ENCODE measurements around the gene OPCML.

DNA sequence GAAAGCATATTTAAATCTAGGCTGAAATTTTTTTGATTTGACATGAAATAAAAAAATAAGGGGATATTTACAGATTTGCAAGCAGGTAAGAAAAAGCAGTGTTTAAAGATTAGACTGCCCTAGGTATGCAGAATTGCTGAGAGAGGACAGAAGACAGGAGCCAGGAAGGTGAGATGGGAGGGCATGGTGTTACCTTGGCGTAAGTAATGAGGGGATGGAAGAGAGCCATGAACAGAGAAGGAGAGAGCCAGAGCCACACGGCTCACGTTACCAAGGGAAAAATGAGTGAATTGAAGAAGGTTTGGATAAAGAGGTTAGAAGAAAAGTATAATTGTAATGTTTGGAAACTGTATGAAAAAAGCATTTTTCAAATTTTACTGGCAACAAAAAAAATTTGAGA, 904.3 kb downstream of the OPCML start:
- no peak for TF ChIP-seq ZMAT3 (CRISPR knock-in tag; conservative IDR thresholded peaks at IDR 0.05)
- no peak for TF ChIP-seq HDAC6 (IDR thresholded peaks at IDR 0.05; ENCODE audit: low read depth, low read length)
- no peak for TF ChIP-seq TCF7 (IDR thresholded peaks at IDR 0.05; ENCODE audit: low read depth)
- no peak for TF ChIP-seq JUND (CRISPR knock-in tag; IDR thresholded peaks at IDR 0.05)
- TF ChIP-seq HMG20A (CRISPR knock-in tag; IDR thresholded peaks at IDR 0.05; ENCODE audit: borderline replicate concordance), result no peak
- TF ChIP-seq, protein P1, sequence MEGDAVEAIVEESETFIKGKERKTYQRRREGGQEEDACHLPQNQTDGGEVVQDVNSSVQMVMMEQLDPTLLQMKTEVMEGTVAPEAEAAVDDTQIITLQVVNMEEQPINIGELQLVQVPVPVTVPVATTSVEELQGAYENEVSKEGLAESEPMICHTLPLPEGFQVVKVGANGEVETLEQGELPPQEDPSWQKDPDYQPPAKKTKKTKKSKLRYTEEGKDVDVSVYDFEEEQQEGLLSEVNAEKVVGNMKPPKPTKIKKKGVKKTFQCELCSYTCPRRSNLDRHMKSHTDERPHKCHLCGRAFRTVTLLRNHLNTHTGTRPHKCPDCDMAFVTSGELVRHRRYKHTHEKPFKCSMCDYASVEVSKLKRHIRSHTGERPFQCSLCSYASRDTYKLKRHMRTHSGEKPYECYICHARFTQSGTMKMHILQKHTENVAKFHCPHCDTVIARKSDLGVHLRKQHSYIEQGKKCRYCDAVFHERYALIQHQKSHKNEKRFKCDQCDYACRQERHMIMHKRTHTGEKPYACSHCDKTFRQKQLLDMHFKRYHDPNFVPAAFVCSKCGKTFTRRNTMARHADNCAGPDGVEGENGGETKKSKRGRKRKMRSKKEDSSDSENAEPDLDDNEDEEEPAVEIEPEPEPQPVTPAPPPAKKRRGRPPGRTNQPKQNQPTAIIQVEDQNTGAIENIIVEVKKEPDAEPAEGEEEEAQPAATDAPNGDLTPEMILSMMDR (CRISPR knock-in tag; IDR thresholded peaks at IDR 0.05), result no peak
- no peak for TF ChIP-seq MEF2D (CRISPR knock-in tag; IDR thresholded peaks at IDR 0.05)
- TF ChIP-seq GLI4 (CRISPR knock-in tag; IDR thresholded peaks at IDR 0.05; ENCODE audit: borderline replicate concordance), result no peak
- no peak for TF ChIP-seq ZBTB3 (CRISPR knock-in tag; IDR thresholded peaks at IDR 0.05; ENCODE audit: borderline replicate concordance, low read depth)
- TF ChIP-seq, protein P2, sequence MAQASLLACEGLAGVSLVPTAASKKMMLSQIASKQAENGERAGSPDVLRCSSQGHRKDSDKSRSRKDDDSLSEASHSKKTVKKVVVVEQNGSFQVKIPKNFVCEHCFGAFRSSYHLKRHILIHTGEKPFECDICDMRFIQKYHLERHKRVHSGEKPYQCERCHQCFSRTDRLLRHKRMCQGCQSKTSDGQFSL (CRISPR knock-in tag; IDR thresholded peaks at IDR 0.05), result no peak
- no peak for TF ChIP-seq ZNF781 (CRISPR knock-in tag; IDR thresholded peaks at IDR 0.05; ENCODE audit: borderline replicate concordance, not compliant biosample characterization)
- no peak for TF ChIP-seq ZNF558 (CRISPR knock-in tag; IDR thresholded peaks at IDR 0.05; ENCODE audit: borderline replicate concordance)
- no peak for TF ChIP-seq KLF12 (CRISPR knock-in tag; IDR thresholded peaks at IDR 0.05; ENCODE audit: borderline replicate concordance)
- no peak for TF ChIP-seq ATF7 (IDR thresholded peaks at IDR 0.05)
- no peak for TF ChIP-seq ATF7 (CRISPR knock-in tag; IDR thresholded peaks at IDR 0.05)

Measured in HepG2 (cell line).